OCI-M2 (cell line): ENCODE data around the gene MAP3K2.

Experiments
- DNase-seq: peaks from one replicate; lab custom pipeline; 2025; ENCODE audit not compliant: unreplicated experiment; lab: John Stamatoyannopoulos, UW

Gene MAP3K2

DNA sequence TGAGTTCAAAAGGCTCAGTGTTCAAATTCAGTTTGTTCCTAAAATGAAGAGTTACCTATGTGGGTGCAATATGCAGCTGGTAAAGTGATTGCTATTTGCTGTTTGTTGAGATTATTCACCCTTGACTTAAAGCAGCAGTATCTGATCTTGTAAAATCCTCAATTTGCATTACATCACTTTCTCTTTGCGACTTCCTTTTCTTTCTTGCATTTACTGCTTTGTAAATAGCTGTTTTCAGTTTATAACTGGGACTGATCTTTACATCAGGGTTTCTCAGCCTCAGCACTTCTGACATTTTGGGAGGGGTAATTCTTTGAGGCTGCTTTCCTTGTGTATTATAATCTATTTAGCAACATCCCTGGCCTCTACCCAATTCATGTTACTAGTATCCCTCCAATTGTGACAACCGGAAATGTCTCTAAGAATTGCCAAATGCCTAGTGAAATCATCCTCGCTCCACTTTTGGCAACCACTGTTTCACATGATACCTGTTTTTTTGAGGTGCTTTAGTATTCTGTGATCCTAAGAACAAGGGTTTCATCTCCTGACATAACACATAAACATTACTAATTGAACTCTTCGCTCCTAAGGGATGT, 81.7 kb downstream of the MAP3K2 start:
- no peak for DNase-seq

DNA sequence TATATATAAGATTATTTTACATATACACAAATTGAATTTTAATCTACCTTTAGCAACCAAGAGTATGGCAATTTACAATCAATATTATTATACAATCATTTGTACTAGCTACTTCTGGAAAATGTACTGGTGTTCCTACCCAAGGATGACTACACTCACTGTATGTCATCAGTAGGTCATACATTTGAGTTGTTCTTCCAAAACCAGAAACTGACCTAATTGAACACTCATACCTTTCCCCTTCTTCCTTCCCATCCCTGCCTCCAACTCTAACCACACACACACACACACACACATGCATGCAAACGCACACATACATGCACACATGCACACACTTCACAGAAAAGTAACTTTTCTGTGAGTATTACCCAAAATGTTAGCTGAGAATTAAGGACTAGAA, 85.6 kb downstream of the MAP3K2 start:
- DNase-seq, result no peak

DNA sequence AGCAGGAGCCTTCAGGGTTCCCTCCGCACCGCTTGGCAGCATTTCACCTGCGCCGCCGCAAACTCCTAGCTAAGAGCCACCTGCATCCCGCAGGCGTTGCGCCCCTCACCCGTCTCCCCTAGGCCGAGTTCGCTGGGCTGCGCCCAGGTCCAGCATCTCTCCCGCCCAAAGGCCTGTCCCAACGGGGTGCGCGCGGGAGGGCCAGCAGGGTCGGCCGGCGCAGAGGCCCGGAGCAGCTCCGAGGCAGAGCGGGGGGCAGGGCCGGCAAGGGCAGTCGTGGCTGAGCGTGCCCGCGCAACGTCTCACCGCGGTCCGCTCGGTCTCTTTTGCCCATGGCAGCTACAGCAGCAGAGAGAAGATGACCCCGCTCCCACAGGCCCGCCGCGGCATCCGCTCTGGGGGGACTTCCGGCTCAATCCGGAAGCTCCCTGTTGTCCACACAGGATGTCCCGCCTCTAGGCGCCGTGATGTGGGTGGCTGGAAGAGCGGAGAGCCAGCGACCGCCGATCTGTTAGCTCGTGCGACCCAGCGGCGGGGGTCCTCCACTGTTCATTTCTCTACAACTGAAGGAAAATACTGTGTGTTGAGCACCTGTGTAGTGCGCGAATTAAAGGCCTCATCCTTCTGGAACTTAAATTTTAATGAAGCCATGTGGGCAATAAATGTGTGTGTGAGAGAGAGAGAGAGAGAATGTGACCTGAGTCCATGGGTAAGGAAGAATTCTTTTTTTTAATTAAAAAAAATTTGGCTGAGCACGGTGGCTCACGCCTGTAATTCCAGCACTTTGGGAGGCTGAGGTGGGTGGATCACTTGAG, 93.8 kb downstream of the MAP3K2 start, which contains the start of gene ERCC3:
TSS of gene ERCC3 (minus strand) at position 397 of the 815 bp plus-strand sequence. CDS start at position 334, 63 bp downstream.
- peak; percentile 3 for DNase-seq

DNA sequence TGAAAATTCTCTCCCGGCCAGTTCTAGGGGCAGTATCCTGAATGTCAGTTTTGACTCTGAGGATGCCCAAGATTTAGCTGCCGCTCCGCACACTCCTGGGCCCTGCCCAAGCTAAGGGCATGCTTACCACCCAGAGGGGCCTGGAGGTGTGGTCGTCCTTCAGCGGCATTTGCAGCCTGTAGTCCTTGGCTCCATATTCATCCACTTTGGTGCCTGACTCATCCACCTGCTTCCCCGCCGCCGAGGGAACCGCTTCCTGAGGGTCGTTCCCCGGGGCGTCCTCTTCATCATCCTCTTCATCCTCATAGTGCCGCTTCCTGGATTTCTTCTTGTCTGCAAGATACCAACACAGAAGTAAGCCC, 94.4 kb downstream of the MAP3K2 start:
- DNase-seq, result no peak

DNA sequence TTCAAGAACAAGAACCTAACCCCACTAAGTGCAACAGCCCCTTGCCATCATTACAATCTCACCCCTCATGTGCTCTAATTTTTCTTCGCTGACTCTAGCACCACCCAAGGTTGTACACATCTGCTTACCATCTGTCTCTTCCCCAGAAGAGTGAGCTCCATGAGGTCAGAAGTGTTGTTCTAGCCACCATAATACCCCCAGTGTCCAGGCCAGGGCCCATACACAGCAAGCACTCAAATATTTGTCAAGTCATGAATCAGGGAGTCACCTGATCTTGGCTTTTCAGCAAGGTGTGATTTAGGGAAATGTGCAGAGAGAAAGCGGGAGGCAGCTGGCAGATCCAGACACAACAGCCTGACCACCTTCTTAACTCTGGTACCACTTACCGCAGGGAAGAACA, 99.5 kb downstream of the MAP3K2 start:
- no peak for DNase-seq

DNA sequence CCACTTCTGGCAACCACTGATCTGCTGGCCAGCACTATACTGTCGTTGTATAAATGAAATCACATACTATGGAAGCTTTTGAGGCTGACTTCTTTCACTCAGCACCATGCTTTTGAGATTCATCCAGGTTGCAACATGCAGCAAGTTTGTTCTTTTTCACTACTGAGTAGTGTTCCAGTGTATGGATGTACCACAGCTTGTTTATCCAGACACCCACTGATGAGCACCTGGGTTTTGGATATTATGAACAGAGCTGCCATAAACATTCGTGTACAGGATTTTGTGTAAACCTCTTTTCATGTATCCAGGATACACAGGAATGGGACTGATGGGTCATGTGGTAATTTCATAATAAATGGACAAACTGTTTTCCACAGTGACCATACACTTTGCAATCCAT, 104.5 kb downstream of the MAP3K2 start:
- no peak for DNase-seq

DNA sequence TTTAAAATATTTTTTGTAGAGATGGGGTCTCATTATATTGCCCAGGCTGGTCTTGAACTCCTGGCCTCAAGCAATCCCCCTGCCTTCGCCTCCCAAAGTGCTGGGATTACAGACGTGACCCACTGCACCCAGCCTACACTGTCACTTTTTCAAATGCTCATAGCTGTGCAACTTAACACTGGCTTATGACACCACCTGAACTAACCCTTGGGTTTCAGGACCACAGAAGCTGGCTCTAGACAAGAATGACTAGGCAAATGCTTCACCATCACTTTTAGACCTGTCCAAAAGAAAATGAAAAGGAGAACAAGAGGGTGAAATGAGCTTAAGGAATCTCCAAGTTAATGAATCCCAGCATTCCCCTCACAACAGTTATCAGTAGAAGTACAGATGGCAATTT, 107.1 kb downstream of the MAP3K2 start:
- no peak for DNase-seq

DNA sequence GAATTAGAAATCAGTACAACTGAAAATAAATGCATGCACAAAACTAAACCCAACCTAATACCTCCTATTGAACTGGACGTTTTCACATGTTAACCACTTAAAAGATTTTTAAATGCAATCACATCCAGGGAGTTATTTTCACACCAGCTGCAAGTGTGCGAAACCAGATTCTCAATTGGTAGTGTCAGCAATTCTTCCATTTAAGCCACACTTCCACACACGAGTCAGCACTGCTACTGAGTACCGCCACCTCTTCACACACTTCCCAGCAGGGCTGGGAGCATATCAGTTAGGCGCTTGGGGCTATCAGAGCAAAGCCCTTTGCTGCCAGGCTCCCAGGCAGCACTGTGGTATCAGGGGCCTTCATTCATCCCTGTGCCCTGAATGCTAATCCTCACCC, 108.0 kb downstream of the MAP3K2 start:
- DNase-seq, result no peak

DNA sequence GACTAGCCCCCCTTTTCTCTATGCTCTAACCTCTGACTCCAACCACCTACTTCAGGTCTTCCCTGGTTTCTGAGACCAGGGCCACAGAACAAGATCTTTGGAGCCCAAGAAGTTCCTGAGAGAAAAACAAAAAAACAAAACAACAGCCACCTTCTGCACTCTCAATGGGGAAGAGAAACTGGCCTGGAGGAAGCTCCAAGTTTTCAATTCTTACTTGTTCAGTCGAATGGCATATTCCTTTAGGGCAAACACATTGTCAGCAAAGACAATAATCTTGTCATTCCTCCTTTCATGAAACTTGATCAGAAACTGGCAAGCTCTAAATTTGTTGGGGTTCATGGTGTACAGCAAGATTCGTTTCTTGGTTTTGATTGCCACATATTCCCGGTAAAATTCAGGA, 108.8 kb downstream of the MAP3K2 start:
- no peak for DNase-seq

DNA sequence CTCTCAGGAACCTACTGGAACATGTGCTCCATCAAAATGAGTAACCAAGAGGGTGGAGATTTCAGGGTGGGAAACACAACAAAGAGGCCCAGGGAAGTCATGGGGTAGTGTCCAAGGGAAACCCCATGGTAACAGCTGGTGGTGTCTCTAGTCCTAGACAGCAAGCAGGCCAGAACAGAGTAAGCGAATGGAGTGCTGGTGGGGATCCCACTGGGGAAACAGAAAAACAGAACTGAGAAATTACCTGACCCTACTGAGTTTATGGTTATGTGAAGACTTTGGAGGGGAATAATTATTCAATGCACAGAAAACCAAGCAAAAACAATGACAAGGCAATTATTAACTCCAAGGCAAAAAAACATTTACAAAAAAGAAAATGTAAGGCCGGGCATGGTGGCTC, 110.7 kb downstream of the MAP3K2 start:
- no peak for DNase-seq

DNA sequence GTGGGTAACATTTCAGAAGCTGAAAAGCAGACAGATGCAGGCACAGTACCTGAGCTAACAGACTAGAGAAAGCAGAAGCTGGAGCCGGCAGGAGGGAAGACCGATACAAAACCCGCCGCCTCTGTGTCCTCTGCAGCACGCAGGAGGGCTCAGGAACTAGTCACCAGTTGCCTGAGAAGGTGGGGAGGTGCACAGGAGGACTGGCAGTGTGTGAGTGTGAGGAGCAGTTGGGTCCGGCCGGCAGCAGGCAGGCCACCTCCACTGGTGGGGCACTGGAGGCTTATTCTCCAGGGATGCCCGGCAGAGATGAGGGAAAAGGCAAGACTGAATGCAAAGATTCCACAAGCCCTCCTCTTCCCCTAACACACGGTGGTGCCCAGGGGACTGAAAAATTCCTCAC, 112.0 kb downstream of the MAP3K2 start:
- DNase-seq, result no peak

DNA sequence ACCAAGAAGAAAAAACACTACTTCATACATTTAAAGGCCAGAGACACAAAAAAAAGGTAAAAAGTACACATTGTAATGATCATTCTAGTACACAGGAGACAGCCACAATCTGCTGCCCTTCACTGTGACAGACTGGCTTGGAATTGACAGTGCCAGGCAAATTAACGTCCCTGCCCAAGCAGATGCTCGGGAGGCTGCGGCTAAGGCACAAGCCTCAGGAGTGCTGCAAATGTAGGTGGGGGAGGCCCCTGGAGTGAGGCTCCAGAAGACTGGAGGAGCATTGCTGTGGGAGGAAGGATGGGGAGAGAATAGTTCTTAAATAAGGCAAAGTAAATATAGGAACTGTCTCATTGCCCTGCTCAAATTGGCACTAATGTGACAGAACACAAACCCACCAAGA, 112.4 kb downstream of the MAP3K2 start:
- DNase-seq, result no peak

DNA sequence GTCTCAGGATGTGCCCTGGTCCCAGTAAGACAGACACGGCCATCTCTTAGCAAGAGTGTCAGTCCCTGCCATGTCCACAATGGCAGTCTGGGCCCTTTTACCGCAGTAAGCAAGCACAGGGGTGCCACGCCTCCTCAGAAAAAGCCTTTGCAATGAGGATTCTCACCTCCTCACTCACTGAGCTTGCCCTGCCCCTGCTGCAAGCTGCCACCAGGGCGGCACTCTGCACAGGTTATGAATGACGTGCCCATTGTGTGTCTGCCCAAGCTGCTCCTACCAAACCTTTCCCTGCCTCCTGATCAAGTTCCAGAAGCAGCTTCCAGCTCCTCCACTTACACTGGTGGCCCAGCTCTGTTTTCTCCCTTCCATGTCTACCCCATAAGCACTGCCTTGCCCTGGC, 117.1 kb downstream of the MAP3K2 start:
- no peak for DNase-seq

DNA sequence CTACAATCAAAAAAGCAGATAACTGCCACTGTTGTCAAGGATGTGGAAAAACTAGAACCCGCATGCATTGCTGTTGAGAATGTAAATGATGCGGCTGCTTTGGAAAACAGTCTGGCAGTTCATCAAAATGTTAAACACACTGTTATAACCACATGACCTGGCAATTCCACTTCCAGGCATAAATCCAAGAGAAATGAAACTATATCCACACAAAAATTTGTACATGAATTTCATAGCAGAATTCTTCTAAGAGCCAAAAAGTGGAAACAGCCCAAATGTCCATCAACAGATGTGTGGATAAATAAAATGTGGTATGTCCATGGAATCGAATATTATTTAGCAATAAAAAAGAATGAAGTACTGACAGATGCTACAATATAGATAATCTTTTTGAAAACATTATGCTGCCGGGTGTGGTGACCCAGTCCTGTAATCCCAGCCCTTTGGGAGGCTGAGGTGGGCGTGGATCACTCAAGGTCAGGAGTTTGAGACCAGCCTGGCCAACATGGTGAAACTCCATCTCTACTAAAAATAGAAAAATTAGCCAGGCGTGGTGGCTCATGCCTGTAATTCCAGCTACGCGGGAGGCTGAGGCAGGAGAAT, 125.9 kb downstream of the MAP3K2 start:
- DNase-seq, result no peak

DNA sequence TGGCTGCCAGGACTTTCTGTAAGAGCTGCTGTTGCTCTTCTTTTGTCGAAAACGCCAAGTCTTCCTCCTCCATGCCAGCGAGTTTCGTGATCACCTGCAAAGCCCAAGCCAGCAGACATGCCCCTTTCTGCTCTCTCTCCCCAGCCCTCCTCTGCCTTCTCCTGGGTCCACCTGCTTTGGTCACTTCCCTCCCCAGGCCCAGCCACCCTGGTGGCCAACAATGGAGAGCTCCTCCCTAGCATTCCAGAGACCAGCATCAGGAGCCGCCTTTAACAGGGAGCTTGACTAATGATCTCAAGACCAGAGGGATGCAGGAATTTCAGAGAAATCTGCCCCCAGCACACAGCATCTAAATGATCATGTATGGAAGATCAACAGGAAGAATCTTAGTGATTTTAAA, 128.4 kb downstream of the MAP3K2 start:
- no peak for DNase-seq

DNA sequence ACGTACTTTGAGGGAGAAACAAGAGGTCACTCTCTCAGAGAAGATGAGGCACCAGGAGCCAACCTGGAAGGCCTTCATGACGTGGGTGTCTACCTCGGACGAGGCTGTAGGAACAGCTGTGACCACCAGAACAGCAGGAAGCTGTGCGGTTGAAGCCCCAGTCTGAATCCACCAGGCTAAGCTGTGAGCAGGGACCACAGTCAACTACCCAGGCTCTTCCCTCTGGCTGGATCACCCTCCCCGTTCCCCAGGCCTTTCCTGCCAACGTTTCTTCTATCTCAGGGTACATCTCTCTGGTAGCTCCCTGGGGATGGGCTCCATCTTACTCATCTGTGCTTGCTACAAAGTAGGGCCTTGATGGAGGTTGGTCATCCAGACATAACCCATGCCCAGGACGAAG, 130.9 kb downstream of the MAP3K2 start:
- DNase-seq, result no peak

DNA sequence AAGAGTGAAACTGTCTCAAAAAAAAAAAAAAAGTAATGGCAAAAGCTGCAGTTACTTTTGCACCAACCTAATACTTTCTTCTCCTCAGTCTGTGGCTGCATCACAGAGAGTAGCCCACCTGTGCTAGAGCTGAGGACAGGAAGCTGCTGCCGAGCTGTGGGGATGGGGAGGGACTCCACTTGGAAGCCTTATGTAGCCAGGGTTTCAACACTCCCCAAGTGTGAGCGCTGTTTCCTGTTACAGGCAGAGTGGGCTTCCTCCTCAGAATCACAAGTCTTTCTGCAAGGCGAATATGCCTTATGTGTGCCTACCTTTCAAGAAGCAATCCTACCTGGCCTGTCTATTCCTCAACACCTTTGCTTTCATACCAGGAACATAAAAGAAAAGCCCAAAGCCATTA, 131.4 kb downstream of the MAP3K2 start:
- DNase-seq, result no peak

DNA sequence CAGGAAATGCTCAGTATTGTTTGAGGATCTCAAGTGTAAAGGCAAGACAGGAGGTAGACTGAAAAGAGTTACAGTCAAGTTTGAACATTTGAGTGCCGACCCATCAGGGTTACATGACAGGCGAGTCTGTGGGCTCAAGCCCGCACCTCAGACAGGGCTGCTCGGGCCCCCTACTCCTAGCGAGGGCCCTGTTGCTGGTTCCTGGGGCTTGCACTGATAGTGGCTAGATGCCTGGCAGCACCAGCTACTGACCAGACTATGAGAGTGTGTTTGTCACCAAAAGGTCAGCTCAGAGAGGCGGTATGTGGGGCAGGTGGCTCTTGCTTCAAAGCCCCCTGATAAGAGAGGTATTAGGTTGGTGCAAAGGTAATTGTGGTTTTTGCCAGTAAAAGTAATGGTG, 132.1 kb downstream of the MAP3K2 start:
- DNase-seq, result no peak

DNA sequence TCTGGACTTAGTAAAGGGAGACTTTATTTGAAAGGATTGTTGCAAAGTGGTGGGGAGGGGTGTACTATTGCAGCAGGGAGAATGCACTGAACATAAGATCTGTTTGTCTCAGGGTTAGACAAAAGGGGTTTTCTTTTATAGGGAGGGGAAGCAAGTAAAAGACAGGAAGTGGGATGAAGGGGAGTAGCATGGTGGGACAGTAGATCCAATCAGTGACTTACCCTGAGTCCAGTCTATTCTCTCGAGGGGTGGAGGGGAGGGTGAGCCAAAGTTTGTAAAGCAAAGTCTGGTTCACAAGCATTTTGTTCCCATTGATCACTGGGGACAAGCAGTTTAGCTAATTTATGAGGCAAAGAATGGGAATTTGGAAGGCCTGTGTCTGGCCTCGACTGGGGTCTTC, 132.6 kb downstream of the MAP3K2 start:
- no peak for DNase-seq

DNA sequence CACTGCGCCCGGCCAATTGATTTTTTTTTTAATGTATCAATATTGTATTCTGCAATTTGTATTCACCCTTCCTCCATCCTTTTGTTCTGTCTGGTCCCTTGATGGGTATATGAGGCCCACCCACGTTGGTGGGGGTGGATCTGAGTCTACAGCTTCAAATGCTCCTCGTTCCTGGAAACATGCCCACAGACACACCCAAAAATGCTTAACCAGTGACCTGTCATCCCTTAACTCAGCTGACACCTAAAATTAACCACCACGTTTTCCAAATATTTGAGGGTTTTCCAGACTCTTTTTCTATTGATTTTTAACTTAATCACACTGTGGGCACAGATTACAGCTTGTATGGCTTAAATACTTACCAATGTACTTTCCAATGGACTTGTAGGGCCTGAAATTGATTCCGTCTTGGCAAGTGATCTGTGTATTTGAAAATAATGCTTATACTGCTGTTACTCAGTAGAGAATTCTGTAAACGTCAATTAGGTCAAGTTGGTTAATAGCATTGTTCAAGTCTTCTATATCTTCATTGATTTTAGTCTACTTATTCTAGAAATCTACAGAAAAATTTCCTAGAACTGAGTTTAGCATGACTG, 133.3 kb downstream of the MAP3K2 start:
- no peak for DNase-seq
